LNCAP (cell line): ENCODE data around the gene DOCK4.

Source experiments
- CTCF ChIP-seq: fragments of 450-650 bp; IDR thresholded peaks from 2 replicates; pipeline ENCODE4 v1.5.1; 2017; ENCODE audit warnings: mild to moderate bottlenecking

DOCK4 gene

GRCh38 chr7:112036071-112036470 is 170.1 kb downstream of the DOCK4 start:
- no peak for TF ChIP-seq CTCF

- no peak for TF ChIP-seq CTCF
Observed at GRCh38 chr7:112031689-112032088, 174.5 kb downstream of the DOCK4 start.

GRCh38 chr7:112025556-112025955 is 180.6 kb downstream of the DOCK4 start:
- TF ChIP-seq CTCF, result no peak

- no peak for TF ChIP-seq CTCF
Observed at GRCh38 chr7:112023786-112024185, 182.4 kb downstream of the DOCK4 start.

GRCh38 chr7:112023282-112023681 is 182.9 kb downstream of the DOCK4 start:
- no peak for TF ChIP-seq CTCF

GRCh38 chr7:112022128-112022527 is 184.1 kb downstream of the DOCK4 start:
- TF ChIP-seq CTCF, result no peak

- no peak for TF ChIP-seq CTCF
Observed at GRCh38 chr7:112021379-112022044, 184.7 kb downstream of the DOCK4 start.

GRCh38 chr7:112020800-112021199 is 185.4 kb downstream of the DOCK4 start:
- TF ChIP-seq CTCF, result no peak
